MM.1S (cell line): Measurements from ENCODE around the gene KIRREL2.

Experiments
- DNase-seq: peaks from one replicate; pipeline ENCODE4 v3.0.0-alpha.2; 2015
- H2AFZ ChIP-seq: fragments of 300-600 bp; sonication (generic); 2 replicates; pipeline ENCODE4 v1.6.0; 2016; ENCODE audit warnings: antibody characterized with exemption, low read length
- H3F3A ChIP-seq: fragments of 300-600 bp; sonication (generic); 2 replicates; pipeline ENCODE4 v1.6.1; 2016; ENCODE audit warnings: mild to moderate bottlenecking, antibody characterized with exemption, low read length, moderate library complexity, mixed read lengths; ENCODE audit not compliant: insufficient read depth
- H3K27ac ChIP-seq: fragments of 300-600 bp; sonication (generic); 2 replicates; pipeline ENCODE4 v1.5.1; 2016; ENCODE audit warnings: mild to moderate bottlenecking, low read length
- H3K27me3 ChIP-seq: fragments of 300-600 bp; sonication (generic); replicated peaks from 2 replicates; pipeline ENCODE4 v1.6.0; 2016; ENCODE audit warnings: low read length; ENCODE audit not compliant: insufficient read depth
- H3K36me3 ChIP-seq: fragments of 300-600 bp; sonication (generic); replicated peaks from 2 replicates; pipeline ENCODE4 v1.6.1; 2016; ENCODE audit warnings: mild to moderate bottlenecking, low read length, mixed read lengths; ENCODE audit not compliant: insufficient read depth
- H3K4me1 ChIP-seq: fragments of 300-600 bp; sonication (generic); 2 replicates; pipeline ENCODE4 v1.6.1; 2016; ENCODE audit warnings: low read length, mixed read lengths
- H3K4me2 ChIP-seq: fragments of 300-600 bp; sonication (generic); 2 replicates; pipeline ENCODE4 v1.6.0; 2016; ENCODE audit warnings: low read depth, low read length
- H3K4me3 ChIP-seq: fragments of 300-600 bp; sonication (generic); 2 replicates; pipeline ENCODE4 v1.5.1; 2016; ENCODE audit warnings: low read length, mixed read lengths
- H3K79me2 ChIP-seq: fragments of 300-600 bp; sonication (generic); 2 replicates; pipeline ENCODE4 v1.6.1; 2016; ENCODE audit warnings: mixed run types, low read length, mixed read lengths
- H3K9ac ChIP-seq: fragments of 300-600 bp; sonication (generic); 2 replicates; pipeline ENCODE4 v1.6.1; 2016; ENCODE audit warnings: low read length, mixed read lengths
- H3K9me2 ChIP-seq: fragments of 300-600 bp; sonication (generic); replicated peaks from 2 replicates; pipeline ENCODE4 v1.6.1; 2016; ENCODE audit warnings: mild to moderate bottlenecking, low read length, mixed read lengths; ENCODE audit not compliant: insufficient read depth
- H3K9me3 ChIP-seq: fragments of 300-600 bp; sonication (generic); replicated peaks from 2 replicates; pipeline ENCODE4 v1.6.1; 2016; ENCODE audit warnings: mild to moderate bottlenecking, low read length, mixed read lengths; ENCODE audit not compliant: insufficient read depth
- H4K20me1 ChIP-seq: fragments of 300-600 bp; sonication (generic); 2 replicates; pipeline ENCODE4 v1.6.1; 2016; ENCODE audit warnings: mild to moderate bottlenecking, low read length, moderate library complexity, mixed read lengths; ENCODE audit not compliant: insufficient read depth
- EZH2 ChIP-seq: fragments of 300-600 bp; sonication (generic); optimal IDR thresholded peaks from 2 replicates; pipeline ENCODE3; 2017; ENCODE audit warnings: low read depth, mild to moderate bottlenecking, antibody characterized with exemption, low read length, mixed read lengths
- EZH2phosphoT487 ChIP-seq: fragments of 300-600 bp; sonication (generic); IDR thresholded peaks from 2 replicates; pipeline ENCODE4 v1.6.1; 2018; ENCODE audit warnings: antibody characterized with exemption, low read length
- TF ChIP-seq, protein P1 (sequence below): fragments of 300-600 bp; sonication (generic); IDR thresholded peaks from 2 replicates; pipeline ENCODE4 v1.5.1; 2016; ENCODE audit warnings: antibody characterized with exemption, low read length, mixed read lengths

Gene KIRREL2

DNA sequence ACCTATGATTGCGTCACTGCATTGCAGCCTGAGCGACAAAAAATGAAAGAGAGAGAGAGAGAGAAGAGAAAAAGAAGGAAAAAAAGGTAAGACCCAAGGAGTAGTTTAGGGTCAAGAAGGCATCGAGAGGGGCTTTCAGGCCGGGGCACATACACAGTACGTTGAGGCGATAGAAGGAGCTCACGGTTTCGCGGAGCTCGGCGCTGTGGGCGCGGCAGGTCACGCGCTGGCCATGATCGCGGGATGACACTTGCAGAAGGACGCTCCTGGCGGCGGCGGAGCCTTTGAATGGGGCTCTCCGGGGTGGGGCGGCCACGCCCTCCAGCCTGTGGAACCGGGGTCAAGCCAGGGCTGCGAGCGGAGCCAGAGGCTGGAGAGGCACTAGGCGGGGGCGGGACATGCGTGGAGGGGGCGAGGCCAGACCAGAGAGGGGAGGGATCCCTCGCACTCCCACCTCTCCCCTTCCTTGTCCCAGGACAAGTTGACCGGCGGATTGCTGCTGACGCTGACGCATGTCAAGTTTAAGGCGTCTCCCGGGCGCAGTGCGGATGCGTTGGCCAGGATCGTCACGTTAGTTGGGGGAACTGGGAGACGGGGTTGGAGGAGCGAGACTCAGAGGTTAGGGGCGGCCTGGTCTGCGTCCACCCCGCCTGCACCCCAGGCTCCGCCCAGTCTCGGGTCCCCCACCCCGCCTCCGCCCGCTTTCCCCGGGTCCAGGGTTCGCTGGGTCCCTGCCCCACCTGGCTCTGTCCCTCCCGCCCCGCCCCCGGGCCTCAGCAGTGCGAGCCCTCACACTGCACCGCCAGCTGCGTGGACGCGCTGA lies 11.3 kb upstream of the KIRREL2 start:
- no peak overlapping the region for H3K4me3 ChIP-seq
- peaks cover 91% of the 10 kb centered on the region for H3K27me3 ChIP-seq

DNA sequence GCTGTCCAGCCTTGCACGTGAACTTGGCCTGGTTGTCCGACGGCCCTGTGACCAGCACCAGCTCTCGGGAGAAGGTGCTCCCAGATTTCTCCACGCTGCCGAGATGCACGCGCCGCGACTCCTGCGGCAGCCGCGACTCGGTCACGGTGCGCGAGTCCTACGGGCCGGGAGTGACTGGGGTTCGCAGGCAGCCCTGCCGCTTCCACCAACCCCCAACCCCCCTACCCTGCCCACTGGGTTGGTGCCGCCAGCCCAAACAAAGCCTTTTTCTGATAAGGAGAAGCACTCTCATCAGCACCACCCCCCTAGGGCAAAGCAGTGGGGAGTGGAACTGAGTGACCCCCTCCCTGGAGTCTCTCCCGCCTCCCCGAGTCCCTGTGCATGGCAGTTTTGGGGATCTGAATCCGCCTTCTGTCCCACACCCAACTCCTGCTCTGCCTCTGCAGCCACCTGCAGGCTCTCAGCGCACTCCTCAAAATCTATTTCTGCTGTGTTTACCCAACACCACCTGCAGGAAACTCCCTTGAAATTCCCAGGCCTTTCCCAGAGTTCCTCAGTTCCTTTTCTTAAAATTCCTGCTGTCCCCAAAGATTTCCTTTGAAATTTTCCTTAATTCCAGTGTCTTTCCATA lies 10.6 kb upstream of the KIRREL2 start:
- H2AFZ ChIP-seq, result no peak overlapping the region
- no peak overlapping the region for H3K4me2 ChIP-seq
- H3K4me3 ChIP-seq, result no peak overlapping the region
- H3K27me3 ChIP-seq, result peaks cover 93% of the 10 kb centered on the region
- H3K9me2 ChIP-seq, result no peaks in the 10 kb centered on the region
- no peaks in the 10 kb centered on the region for H3K36me3 ChIP-seq
- no peaks in the 10 kb centered on the region for H3F3A ChIP-seq
- no peaks in the 10 kb centered on the region for H4K20me1 ChIP-seq
- H3K9me3 ChIP-seq, result no peaks in the 10 kb centered on the region
- no peaks in the 10 kb centered on the region for H3K79me2 ChIP-seq
- DNase-seq, result no peak
- H3K9ac ChIP-seq, result no peak overlapping the region
- TF ChIP-seq EZH2 (no peak), EZH2phosphoT487 (no peak)
- TF ChIP-seq, protein P1, sequence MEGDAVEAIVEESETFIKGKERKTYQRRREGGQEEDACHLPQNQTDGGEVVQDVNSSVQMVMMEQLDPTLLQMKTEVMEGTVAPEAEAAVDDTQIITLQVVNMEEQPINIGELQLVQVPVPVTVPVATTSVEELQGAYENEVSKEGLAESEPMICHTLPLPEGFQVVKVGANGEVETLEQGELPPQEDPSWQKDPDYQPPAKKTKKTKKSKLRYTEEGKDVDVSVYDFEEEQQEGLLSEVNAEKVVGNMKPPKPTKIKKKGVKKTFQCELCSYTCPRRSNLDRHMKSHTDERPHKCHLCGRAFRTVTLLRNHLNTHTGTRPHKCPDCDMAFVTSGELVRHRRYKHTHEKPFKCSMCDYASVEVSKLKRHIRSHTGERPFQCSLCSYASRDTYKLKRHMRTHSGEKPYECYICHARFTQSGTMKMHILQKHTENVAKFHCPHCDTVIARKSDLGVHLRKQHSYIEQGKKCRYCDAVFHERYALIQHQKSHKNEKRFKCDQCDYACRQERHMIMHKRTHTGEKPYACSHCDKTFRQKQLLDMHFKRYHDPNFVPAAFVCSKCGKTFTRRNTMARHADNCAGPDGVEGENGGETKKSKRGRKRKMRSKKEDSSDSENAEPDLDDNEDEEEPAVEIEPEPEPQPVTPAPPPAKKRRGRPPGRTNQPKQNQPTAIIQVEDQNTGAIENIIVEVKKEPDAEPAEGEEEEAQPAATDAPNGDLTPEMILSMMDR, result no peak
- H3K27ac ChIP-seq, result no peak overlapping the region
- no peaks in the 10 kb centered on the region for H3K4me1 ChIP-seq

More for the DNA sequence above, 11.3 kb upstream of the KIRREL2 start:
- Histone ChIP-seq H3K4me2 (no peak overlapping the region), H3K9me2 (no peaks in the 10 kb centered on the region), H4K20me1 (no peaks in the 10 kb centered on the region), H3K9ac (no peak overlapping the region), H2AFZ (no peak overlapping the region), H3K4me1 (no peaks in the 10 kb centered on the region), H3K9me3 (no peaks in the 10 kb centered on the region), H3K36me3 (no peaks in the 10 kb centered on the region), H3F3A (no peaks in the 10 kb centered on the region), H3K79me2 (no peaks in the 10 kb centered on the region), H3K27ac (no peak overlapping the region)
- TF ChIP-seq EZH2phosphoT487 (no peak), EZH2 (no peak)
- TF ChIP-seq, protein P1, result no peak
- no peak for DNase-seq

DNA sequence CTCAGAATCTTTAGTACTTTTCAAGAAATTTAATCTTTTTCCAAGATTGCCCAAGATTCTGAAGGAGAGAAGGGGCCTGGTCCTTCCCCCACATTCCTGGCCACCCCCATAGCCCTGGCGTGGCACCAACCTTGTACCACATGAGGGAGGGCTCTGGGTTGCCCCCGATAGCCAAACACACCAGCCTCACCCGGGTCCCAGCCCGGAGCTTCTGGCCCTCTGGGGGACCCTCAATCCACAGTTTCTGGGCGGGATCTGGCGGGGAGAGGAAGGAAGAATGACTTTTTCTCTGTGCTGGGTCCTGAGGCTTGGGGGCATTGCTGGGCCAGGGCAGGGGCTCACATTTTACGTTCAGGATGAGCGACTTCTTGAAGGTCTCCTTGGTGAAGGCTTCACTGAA lies 8.8 kb upstream of the KIRREL2 start:
- no peak overlapping the region for H3K27ac ChIP-seq
- no peak overlapping the region for H3K9ac ChIP-seq
- H3K4me2 ChIP-seq, result no peak overlapping the region
- H3K79me2 ChIP-seq, result no peaks in the 10 kb centered on the region
- no peak overlapping the region for H2AFZ ChIP-seq
- peaks cover 95% of the 10 kb centered on the region for H3K27me3 ChIP-seq
- no peak for DNase-seq
- no peaks in the 10 kb centered on the region for H3K36me3 ChIP-seq
- no peaks in the 10 kb centered on the region for H3K9me2 ChIP-seq
- H3K4me3 ChIP-seq, result no peak overlapping the region
- H4K20me1 ChIP-seq, result no peaks in the 10 kb centered on the region
- H3K9me3 ChIP-seq, result no peaks in the 10 kb centered on the region
- H3K4me1 ChIP-seq, result no peaks in the 10 kb centered on the region
- no peaks in the 10 kb centered on the region for H3F3A ChIP-seq
- no peak for TF ChIP-seq EZH2phosphoT487
- TF ChIP-seq, protein P1, result no peak
- TF ChIP-seq EZH2, result no peak
